ACC112 (cell line): ENCODE measurements around the gene NLRP7.
"Not testable (repeated sequence)": the region's sequence is repeated elsewhere in the genome, so short reads cannot be mapped to it uniquely, and the experiment has no call there.

Source experiments
- H2AFZ ChIP-seq: fragments of 200-600 bp; sonication (generic); one replicate; pipeline ENCODE4 v1.6.0; 2017; ENCODE audit warnings: antibody characterized with exemption, low read length; ENCODE audit not compliant: unreplicated experiment
- H3K27ac ChIP-seq: fragments of 200-600 bp; sonication (generic); 2 replicates; pipeline ENCODE4 v1.5.1; 2014; ENCODE audit warnings: low read depth, mild to moderate bottlenecking, antibody characterized with exemption, low read length, moderate library complexity
- H3K27me3 ChIP-seq: fragments of 200-600 bp; sonication (generic); 2 replicates; pipeline ENCODE4 v1.6.1; 2014; ENCODE audit warnings: mild to moderate bottlenecking, antibody characterized with exemption, low read length, moderate library complexity, mixed read lengths; ENCODE audit not compliant: insufficient read depth
- H3K36me3 ChIP-seq: fragments of 200-600 bp; sonication (generic); 2 replicates; pipeline ENCODE4 v1.6.1; 2016; ENCODE audit warnings: mild to moderate bottlenecking, antibody characterized with exemption, low read length, moderate library complexity, mixed read lengths; ENCODE audit not compliant: insufficient read depth
- H3K4me1 ChIP-seq: fragments of 200-600 bp; sonication (generic); one replicate; pipeline ENCODE4 v1.6.1; 2016; ENCODE audit warnings: low read length, mixed read lengths; ENCODE audit not compliant: insufficient read depth, unreplicated experiment, control insufficient read depth
- H3K4me3 ChIP-seq: fragments of 200-600 bp; sonication (generic); 2 replicates; pipeline ENCODE4 v1.5.1; 2014; ENCODE audit warnings: mild to moderate bottlenecking, low read depth, low read length
- H3K79me2 ChIP-seq: fragments of 200-600 bp; sonication (generic); one replicate; pipeline ENCODE4 v1.6.0; 2016; ENCODE audit warnings: low read length; ENCODE audit not compliant: control insufficient read depth, unreplicated experiment, insufficient read depth

NLRP7 gene

DNA sequence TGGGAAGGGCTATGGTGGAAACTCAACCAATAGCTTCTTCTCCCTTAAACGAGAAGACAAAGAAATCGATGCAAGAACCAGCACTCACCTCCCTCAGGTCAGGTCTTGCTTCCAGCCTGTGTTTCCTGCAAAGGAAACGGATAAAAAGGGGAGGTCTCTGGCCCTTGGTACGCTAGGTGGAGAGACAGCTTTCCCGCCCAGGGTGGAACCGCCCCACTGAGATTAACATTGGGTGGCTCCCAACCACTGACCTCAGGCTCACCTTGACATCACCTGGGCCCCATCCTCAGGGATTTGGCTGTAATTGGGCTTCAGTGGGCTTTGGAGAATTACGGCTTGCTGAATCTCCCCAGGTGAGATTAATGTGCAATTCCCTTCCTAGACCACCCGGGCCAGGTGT, at the start of gene NLRP7:
Gene NLRP7, minus strand, starts transcription at position 150 of the 400 bp plus-strand sequence.
- H3K36me3 ChIP-seq: no peaks in the 10 kb centered on the region
- no peak within 1 kb of the TSS for H3K27ac ChIP-seq
- H3K27me3 ChIP-seq: no peaks in the 10 kb centered on the region
- no peaks in the 10 kb centered on the region for H3K4me1 ChIP-seq
- H3K4me3 ChIP-seq: no peak within 1 kb of the TSS
- no peaks in the 10 kb centered on the region for H3K79me2 ChIP-seq
- H2AFZ ChIP-seq: no peak within 1 kb of the TSS

DNA sequence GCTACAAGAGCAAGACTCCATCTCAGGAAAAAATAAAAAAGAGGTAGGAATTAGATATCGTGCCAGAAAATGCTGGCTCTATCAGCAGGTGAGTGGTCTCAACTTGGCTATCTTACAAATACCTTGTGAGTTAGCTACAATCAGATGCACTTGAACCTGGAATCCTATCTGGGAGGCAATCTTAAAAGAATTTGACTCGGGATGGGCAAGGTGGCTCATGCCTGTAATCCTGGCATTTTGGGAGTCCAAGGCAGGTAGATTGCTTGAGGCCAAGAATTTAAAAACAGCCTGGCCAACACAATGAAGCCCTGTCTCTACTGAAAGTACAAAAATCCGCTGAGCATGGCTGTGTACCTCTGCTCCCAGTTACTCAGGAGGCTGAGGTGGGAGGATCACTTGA, 48.2 kb upstream of the NLRP7 start:
- no peaks in the 10 kb centered on the region for H3K79me2 ChIP-seq
- no peaks in the 10 kb centered on the region for H3K36me3 ChIP-seq
- H3K4me1 ChIP-seq: no peaks in the 10 kb centered on the region
- no peak overlapping the region for H3K27ac ChIP-seq
- no peak overlapping the region for H2AFZ ChIP-seq
- no peak overlapping the region for H3K4me3 ChIP-seq
- no peaks in the 10 kb centered on the region for H3K27me3 ChIP-seq

DNA sequence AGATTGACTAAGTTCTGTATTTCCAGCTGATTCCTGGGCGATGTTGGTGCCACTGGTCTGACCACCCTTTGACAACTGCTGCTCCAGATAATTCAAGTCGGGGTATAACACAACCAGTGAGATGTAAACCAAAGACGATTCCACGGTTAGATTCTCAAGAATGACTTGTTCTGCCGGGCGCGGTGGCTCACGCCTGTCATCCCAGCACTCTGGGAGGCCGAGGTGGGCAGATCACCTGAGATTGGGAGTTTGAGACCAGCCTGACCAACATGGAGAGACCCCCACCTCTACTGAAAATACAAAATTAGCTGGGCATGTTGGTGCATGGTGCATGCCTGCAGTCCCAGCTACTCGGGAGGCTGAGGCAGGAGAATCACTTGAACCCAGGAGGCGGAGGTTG, 42.2 kb upstream of the NLRP7 start:
- not testable (repeated sequence) for H3K36me3 ChIP-seq, H3K27ac ChIP-seq

DNA sequence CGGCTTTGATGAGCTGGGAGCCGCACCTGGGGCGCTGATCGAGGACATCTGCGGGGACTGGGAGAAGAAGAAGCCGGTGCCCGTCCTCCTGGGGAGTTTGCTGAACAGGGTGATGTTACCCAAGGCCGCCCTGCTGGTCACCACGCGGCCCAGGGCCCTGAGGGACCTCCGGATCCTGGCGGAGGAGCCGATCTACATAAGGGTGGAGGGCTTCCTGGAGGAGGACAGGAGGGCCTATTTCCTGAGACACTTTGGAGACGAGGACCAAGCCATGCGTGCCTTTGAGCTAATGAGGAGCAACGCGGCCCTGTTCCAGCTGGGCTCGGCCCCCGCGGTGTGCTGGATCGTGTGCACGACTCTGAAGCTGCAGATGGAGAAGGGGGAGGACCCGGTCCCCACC, 35.2 kb upstream of the NLRP7 start:
- H3K27me3 ChIP-seq, H3K79me2 ChIP-seq, H3K4me1 ChIP-seq, H3K27ac ChIP-seq, H3K36me3 ChIP-seq, H2AFZ ChIP-seq, H3K4me3 ChIP-seq: not testable (repeated sequence)

More for the DNA sequence above, 42.2 kb upstream of the NLRP7 start:
- not testable (repeated sequence) for H3K27me3 ChIP-seq, H2AFZ ChIP-seq, H3K79me2 ChIP-seq, H3K4me1 ChIP-seq, H3K4me3 ChIP-seq

DNA sequence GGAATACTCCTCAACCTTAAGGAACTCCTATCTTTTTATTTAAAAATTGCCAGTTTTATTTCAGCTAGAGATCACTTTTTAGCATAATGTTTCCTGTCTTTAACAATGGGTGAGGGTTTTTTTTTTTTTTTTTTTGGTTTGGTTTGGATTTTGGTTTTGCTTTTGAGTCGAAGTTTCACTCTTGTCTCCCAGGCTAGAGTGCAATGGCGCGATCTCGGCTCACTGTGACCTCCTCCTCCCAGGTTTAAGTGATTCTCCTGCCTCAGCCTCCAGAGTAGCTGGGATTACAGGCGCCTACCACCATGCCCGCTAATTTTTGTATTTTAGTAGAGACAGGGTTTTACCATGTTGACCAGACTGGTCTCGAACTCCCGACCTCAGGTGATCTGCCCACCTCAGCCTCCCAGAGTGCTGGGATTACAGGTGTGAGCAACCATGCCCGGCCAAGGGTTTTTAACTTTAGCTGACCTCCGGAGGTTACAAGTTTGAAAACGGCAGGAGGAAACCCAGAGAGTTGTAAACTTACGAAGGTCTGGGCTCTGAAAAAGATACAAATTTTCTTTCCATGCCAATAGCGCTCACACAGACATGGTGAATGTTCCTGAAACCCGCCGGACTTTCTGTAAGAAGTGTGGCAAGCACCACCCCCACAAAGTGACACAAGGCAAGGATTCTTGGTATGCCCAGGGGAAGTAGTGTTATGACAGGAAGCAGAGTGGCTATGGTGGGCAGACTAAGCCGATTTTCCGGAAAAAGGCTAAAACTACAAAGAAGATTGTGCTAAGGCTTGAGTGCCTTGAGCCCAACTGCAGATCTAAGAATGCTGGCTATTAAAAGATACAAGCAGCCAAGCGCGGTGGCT, 26.1 kb upstream of the NLRP7 start:
- H3K4me3 ChIP-seq, H3K27ac ChIP-seq, H3K36me3 ChIP-seq: not testable (repeated sequence)

DNA sequence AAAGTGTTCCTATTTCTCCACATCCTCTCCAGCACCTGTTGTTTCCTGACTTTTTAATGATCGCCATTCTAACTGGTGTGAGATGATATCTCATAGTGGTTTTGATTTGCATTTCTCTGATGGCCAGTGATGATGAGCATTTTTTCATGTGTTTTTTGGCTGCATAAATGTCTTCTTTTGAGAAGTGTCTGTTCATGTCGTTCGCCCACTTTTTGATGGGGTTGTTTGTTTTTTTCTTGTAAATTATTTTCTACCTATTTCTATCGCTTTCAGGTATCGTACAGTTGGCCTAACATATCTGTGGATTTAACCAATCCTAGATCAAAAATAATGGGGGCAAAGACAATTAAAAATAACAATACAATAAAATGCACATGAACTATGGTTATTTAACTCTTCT, 24.1 kb upstream of the NLRP7 start:
- H3K27ac ChIP-seq, H2AFZ ChIP-seq, H3K79me2 ChIP-seq, H3K27me3 ChIP-seq, H3K36me3 ChIP-seq, H3K4me1 ChIP-seq, H3K4me3 ChIP-seq: not testable (repeated sequence)

More for the DNA sequence above, 26.1 kb upstream of the NLRP7 start:
- H3K4me1 ChIP-seq, H3K79me2 ChIP-seq, H2AFZ ChIP-seq, H3K27me3 ChIP-seq: not testable (repeated sequence)

DNA sequence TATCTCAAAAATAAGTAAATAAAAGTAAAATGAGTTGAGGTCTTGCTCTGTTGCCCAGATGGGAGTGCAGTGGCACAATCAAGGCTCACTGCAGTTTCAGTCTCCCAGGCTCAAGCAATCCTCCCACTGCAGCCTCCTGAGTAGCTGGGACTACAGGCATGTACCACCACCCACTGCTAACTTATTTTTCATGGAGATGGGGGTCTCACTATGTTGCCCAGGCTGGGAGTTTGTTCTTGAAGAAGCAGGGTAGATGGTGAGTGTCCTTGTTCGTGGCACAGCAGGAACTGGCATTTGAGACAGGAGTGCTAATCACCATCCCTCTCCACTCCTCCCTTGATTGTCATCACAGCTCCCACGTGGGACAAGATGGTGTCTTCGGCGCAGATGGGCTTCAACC, 22.3 kb upstream of the NLRP7 start:
- Histone ChIP-seq H3K4me3 (no peak overlapping the region), H3K36me3 (no peaks in the 10 kb centered on the region), H3K79me2 (no peaks in the 10 kb centered on the region)

DNA sequence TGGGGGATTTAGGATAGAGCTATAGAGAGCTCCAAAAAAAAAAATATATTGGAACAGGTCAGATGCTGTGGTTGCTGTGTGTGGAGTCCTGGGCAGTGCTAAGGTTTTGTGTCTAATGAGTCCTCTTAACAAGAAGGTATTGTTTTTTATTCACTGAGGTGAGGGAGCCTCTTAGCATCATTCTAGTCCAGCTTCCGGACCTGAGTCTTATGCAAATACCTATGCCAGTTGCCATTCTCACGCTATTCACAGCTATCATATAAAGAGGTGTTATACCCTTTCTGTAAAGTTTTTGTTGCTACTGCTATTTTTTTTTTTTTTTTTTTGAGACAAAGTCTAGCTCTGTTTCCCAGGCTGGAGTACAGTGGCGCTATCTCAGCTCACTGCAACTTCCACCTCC, 20.3 kb upstream of the NLRP7 start:
- no peaks in the 10 kb centered on the region for H3K4me1 ChIP-seq
- H3K79me2 ChIP-seq: no peaks in the 10 kb centered on the region
- H3K4me3 ChIP-seq: no peak overlapping the region
- no peaks in the 10 kb centered on the region for H3K27me3 ChIP-seq
- no peak overlapping the region for H3K27ac ChIP-seq
- H2AFZ ChIP-seq: no peak overlapping the region
- no peaks in the 10 kb centered on the region for H3K36me3 ChIP-seq

More for the DNA sequence above, 22.3 kb upstream of the NLRP7 start:
- Histone ChIP-seq H3K4me1 (no peaks in the 10 kb centered on the region), H3K27ac (no peak overlapping the region), H2AFZ (no peak overlapping the region), H3K27me3 (no peaks in the 10 kb centered on the region)

DNA sequence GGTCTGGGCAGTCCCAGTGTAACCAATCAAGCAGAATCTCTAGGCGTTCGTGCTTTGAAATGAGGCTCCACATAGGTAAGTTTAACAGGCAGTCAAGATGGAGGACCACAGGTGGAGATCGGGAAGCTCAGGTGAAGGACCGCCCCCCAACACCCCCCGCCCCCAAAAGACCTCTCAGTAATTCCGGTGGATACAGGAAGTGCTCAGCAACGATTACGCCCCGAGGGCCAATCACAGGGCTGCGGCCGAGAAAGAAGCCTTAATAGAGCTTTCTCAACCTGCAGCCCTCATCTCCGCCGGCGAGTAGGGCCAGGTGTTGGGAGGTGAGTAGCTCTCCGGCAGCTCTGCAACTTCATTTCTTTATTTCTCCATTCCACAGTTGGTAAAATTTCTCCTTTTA, 17.7 kb upstream of the NLRP7 start:
- not testable (repeated sequence) for H3K27ac ChIP-seq, H3K4me1 ChIP-seq, H3K79me2 ChIP-seq, H3K4me3 ChIP-seq, H2AFZ ChIP-seq, H3K27me3 ChIP-seq, H3K36me3 ChIP-seq

DNA sequence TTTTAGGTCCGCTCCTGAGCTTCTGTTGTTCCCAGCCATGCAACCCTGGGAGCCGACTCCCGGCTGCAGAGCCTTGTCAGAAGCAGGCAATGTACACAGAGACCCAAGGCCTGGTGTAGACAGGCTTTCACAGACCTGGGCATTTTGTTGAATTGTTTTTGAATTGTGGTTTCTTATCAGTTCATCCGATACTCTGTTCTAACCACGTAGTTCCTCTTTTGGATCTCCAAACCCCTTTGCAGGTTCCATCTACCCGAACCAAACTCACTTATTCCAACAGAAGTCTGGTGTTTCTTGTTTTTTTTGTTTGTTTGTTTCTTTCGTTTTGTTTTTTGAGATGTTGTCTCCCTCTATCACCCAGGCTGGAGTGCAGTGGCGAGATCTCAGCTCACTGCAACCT, 12.5 kb upstream of the NLRP7 start:
- Histone ChIP-seq H3K79me2 (no peaks in the 10 kb centered on the region), H3K4me3 (no peak overlapping the region), H3K4me1 (no peaks in the 10 kb centered on the region), H3K27me3 (no peaks in the 10 kb centered on the region), H3K27ac (no peak overlapping the region), H3K36me3 (no peaks in the 10 kb centered on the region), H2AFZ (no peak overlapping the region)

DNA sequence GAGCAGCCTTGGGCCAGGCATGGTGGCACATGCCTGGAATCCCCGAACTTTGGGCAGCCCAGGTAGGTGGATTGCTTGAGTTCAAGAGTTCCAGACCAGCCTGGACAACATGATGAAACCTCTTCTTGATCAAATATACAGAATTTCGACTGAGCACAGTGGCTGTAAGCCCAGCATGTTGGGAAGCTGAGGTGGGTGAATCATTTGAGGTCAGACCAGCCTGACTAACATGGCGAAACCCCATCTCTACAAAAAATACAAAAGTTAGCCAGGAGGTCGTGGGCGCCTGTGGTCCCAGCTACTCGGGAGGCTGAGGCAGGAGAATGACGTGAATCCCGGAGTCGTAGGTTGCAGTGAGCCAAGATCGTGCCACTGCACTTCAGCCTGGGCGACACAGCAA, 8.0 kb upstream of the NLRP7 start:
- no peaks in the 10 kb centered on the region for H3K27me3 ChIP-seq
- no peaks in the 10 kb centered on the region for H3K79me2 ChIP-seq
- no peak overlapping the region for H2AFZ ChIP-seq
- H3K4me1 ChIP-seq: no peaks in the 10 kb centered on the region
- no peak overlapping the region for H3K4me3 ChIP-seq
- H3K36me3 ChIP-seq: no peaks in the 10 kb centered on the region
- H3K27ac ChIP-seq: no peak overlapping the region
